AG04449 (cell line): Measurements from ENCODE around the gene THAP5.

Experiments used
- CTCF ChIA-PET: fragments of 350-600 bp; formaldehyde crosslinking; extraction: SDS; loops from one replicate; lab custom pipeline; 2021; ENCODE audit warnings: antibody characterized with exemption; lab: Yijun Ruan, JAX
- POLR2A ChIA-PET: fragments of 400-600, 350-600 bp; formaldehyde crosslinking; extraction: SDS; loops from one replicate; lab custom pipeline; 2020; ENCODE audit warnings: antibody characterized with exemption, inconsistent platforms; lab: Yijun Ruan, JAX
- DNase-seq: peaks from one replicate; pipeline ENCODE4 v3.0.0-alpha.2; 2010; ENCODE audit warnings: low read depth, low spot score
- H3K4me3 ChIP-seq: 2 replicates; pipeline ENCODE4 v1.5.1; 2011; ENCODE audit warnings: low read depth, mild to moderate bottlenecking, control low read depth, low read length
- CTCF ChIP-seq: IDR thresholded peaks from one replicate; pipeline ENCODE4 v1.5.1; 2011; ENCODE audit warnings: mild to moderate bottlenecking, moderate library complexity, low read length, control low read depth, inconsistent platforms; ENCODE audit not compliant: insufficient read depth; ENCODE audit errors: missing control alignments

THAP5 gene

GRCh38 chr7:108569381-108570145 lies at the start of gene THAP5, which contains the start of gene DNAJB9:
Gene THAP5, minus strand, starts transcription at chr7:108569706. Its CDS starts 137 bp downstream, at chr7:108569569.
Gene DNAJB9, plus strand, starts transcription at chr7:108569874. Its CDS starts 1,853 bp downstream, at chr7:108571727.
- CTCF ChIA-PET: interaction anchor here (0.7 kb wide), 1 partner anchor 8 kb away, joined by 3 read pairs; no protein-coding TSS in a partner anchor
- peak within 1 kb of the TSS; percentile 89 for H3K4me3 ChIP-seq
- POLR2A ChIA-PET: interaction anchor here (0.6 to 2.2 kb wide), 3 partner anchors 9 to 44 kb away, joined by 3 to 11 read pairs (median 6); partner anchors contain the start of gene PNPLA8
- DNase-seq: peak; percentile 97
- TF ChIP-seq CTCF: no peak

GRCh38 chr7:108618056-108618455 lies 48.5 kb upstream of the THAP5 start:
- no peak for TF ChIP-seq CTCF
- POLR2A ChIA-PET: no interaction called here
- no peak overlapping the region for H3K4me3 ChIP-seq
- DNase-seq: no peak
- CTCF ChIA-PET: no interaction called here

- no peak for DNase-seq
- POLR2A ChIA-PET: no interaction called here
- CTCF ChIA-PET: interaction anchor here (1.0 to 1.1 kb wide), 2 partner anchors 9 to 260 kb away, joined by 4 to 5 read pairs; no protein-coding TSS in a partner anchor
- no peak for TF ChIP-seq CTCF
- no peak overlapping the region for H3K4me3 ChIP-seq
These were observed 45.4 kb upstream of the THAP5 start for GRCh38 chr7:108614896-108615295.

GRCh38 chr7:108613949-108614381 lies 44.5 kb upstream of the THAP5 start:
- no peak for DNase-seq
- no peak overlapping the region for H3K4me3 ChIP-seq
- no peak for TF ChIP-seq CTCF
- ChIA-PET POLR2A (no interaction called here), CTCF (interaction anchor here (1.0 to 1.1 kb wide), 2 partner anchors 10 to 261 kb away, joined by 4 to 5 read pairs; no protein-coding TSS in a partner anchor)

- H3K4me3 ChIP-seq: no peak overlapping the region
- POLR2A ChIA-PET: no interaction called here
These were observed 43.8 kb upstream of the THAP5 start for GRCh38 chr7:108613147-108613948.

More at GRCh38 chr7:108613147-108613948, 43.8 kb upstream of the THAP5 start:
- CTCF ChIA-PET: no interaction called here
- DNase-seq: no peak
- peak; percentile 25 for TF ChIP-seq CTCF
